Mucosa of descending colon (tissue), 3 donors: ENCODE data around the gene BCL11A. TPM values are rescaled to one million over a fixed set of nuclear protein-coding genes. Genes with fewer than 3 reads are reported as not detected.

Source experiments
- ATAC-seq: fragments of 200-7000 bp; cut with Tn5 transposase; one replicate; pipeline ENCODE4 v1.9.1; 2020; ENCODE audit warnings: mild to moderate bottlenecking, moderate library complexity
- DNase-seq, 3 donors: peaks; one replicate each; pipeline ENCODE4 v3.0.0-alpha.2; 2020
- H3K36me3 ChIP-seq: fragments of 200-600 bp; one replicate; pipeline ENCODE4 v1.8.0; 2021; ENCODE audit warnings: low read depth, mild to moderate bottlenecking
- H3K4me1 ChIP-seq: fragments of 200-600 bp; one replicate; pipeline ENCODE4 v1.8.0; 2021; ENCODE audit warnings: low read depth, mild to moderate bottlenecking
- H3K4me3 ChIP-seq: fragments of 200-600 bp; one replicate; pipeline ENCODE4 v1.8.0; 2021; ENCODE audit warnings: mild to moderate bottlenecking
- H3K9me3 ChIP-seq: fragments of 200-600 bp; one replicate; pipeline ENCODE4 v1.8.0; 2021; ENCODE audit warnings: mild to moderate bottlenecking
- CTCF ChIP-seq: fragments of 200-600 bp; IDR thresholded peaks from one replicate; pipeline ENCODE4 v1.8.0; 2022; ENCODE audit warnings: antibody characterized with exemption, mild to moderate bottlenecking
- intact Hi-C, 2 donors: fragments of 100-400 bp; cut with DNase I in 1 of 2; cut with micrococcal nuclease in 1 of 2; formaldehyde crosslinking; loops; one replicate each; pipeline versions ENCODE4 v1.11.0 to v1.11.1; 2022; cut with DNase I, micrococcal nuclease
- total RNA-seq, 3 donors: library from RNA; stranded (reverse); fragmentation: NEBNext Ultra II Directional in 2 of 3; extraction: Animal tissue kit (Norgen Biotek cat#: 25700) in 2 of 3; gene quantifications; one replicate each; pipeline versions ENCODE4 v1.2.1 to v1.2.4, GENCODE V29; 2021 to 2023
- donor health status: DM: no; HTN: no; CAD: no; lungs with moderate emphysema.
- donor health status: DM: no; HTN: no; CAD: no.
- donor health status: DM: no; HTN: yes; CAD: no.

The BCL11A gene
- total RNA-seq, 3 donors from 2014 or later, result 22.8 to 59.6 (median 40.7) TPM

GRCh38 chr2:60485550-60485949 lies 67.9 kb downstream of the BCL11A start:
- peaks cover 13% of the 10 kb centered on the region for H3K4me1 ChIP-seq
- no peak for DNase-seq
- no peak overlapping the region for H3K4me3 ChIP-seq
- no peak for TF ChIP-seq CTCF
- no peaks in the 10 kb centered on the region for H3K9me3 ChIP-seq
- no peaks in the 10 kb centered on the region for H3K36me3 ChIP-seq
- no peak for ATAC-seq
- intact Hi-C loops, result no loop called here

- intact Hi-C loops, result no loop called here
- Histone ChIP-seq H3K36me3 (no peaks in the 10 kb centered on the region), H3K4me3 (no peak overlapping the region), H3K9me3 (no peaks in the 10 kb centered on the region), H3K4me1 (peaks cover 18% of the 10 kb centered on the region)
- DNase-seq (no peak), ATAC-seq (no peak)
- no peak for TF ChIP-seq CTCF
Measured at GRCh38 chr2:60485055-60485454, 68.4 kb downstream of the BCL11A start.

GRCh38 chr2:60484133-60484645 lies 69.3 kb downstream of the BCL11A start:
- no peak for TF ChIP-seq CTCF
- ATAC-seq, result no peak
- Histone ChIP-seq H3K4me1 (peaks cover 24% of the 10 kb centered on the region), H3K4me3 (no peak overlapping the region), H3K9me3 (no peaks in the 10 kb centered on the region), H3K36me3 (no peaks in the 10 kb centered on the region)
- intact Hi-C loops, result no loop called here
- no peak for DNase-seq

- intact Hi-C loops, result no loop called here
- DNase-seq (no peak), ATAC-seq (no peak)
- H3K36me3 ChIP-seq, result no peaks in the 10 kb centered on the region
- peaks cover 26% of the 10 kb centered on the region for H3K4me1 ChIP-seq
- H3K9me3 ChIP-seq, result no peaks in the 10 kb centered on the region
- H3K4me3 ChIP-seq, result no peak overlapping the region
- no peak for TF ChIP-seq CTCF
Measured at GRCh38 chr2:60483401-60483800, 70.1 kb downstream of the BCL11A start.

- ATAC-seq (peak; percentile 48), DNase-seq (no peak)
- intact Hi-C loops, result no loop called here
- no peaks in the 10 kb centered on the region for H3K36me3 ChIP-seq
- TF ChIP-seq CTCF, result no peak
- no peak overlapping the region for H3K4me3 ChIP-seq
- no peaks in the 10 kb centered on the region for H3K9me3 ChIP-seq
- peaks cover 26% of the 10 kb centered on the region for H3K4me1 ChIP-seq
Measured at GRCh38 chr2:60482222-60482621, 71.2 kb downstream of the BCL11A start.

GRCh38 chr2:60481257-60481656 lies 72.2 kb downstream of the BCL11A start:
- peak in 1 of 3 donors; percentile 35 for DNase-seq
- intact Hi-C loops, result no loop called here
- peaks cover 27% of the 10 kb centered on the region for H3K4me1 ChIP-seq

More at GRCh38 chr2:60481257-60481656, 72.2 kb downstream of the BCL11A start:
- Histone ChIP-seq H3K9me3 (no peaks in the 10 kb centered on the region), H3K36me3 (no peaks in the 10 kb centered on the region), H3K4me3 (no peak overlapping the region)
- no peak for ATAC-seq
- TF ChIP-seq CTCF, result no peak
